Fibroblast of lung (primary cell): ENCODE measurements around the gene ZNF554. TPM values are rescaled to one million over a fixed set of nuclear protein-coding genes. Genes with fewer than 3 reads are reported as not detected.
A peak's percentile ranks its signal among the peaks of the same experiment; 100 is the strongest.

Experiments used
- DNase-seq, 2 donors: peaks; one replicate each; pipeline versions ENCODE4 v3.0.0 to v3.0.0-alpha.2; 2010; ENCODE audit warnings: low read depth in 2 of 2
- H2AFZ ChIP-seq: 2 replicates; pipeline ENCODE4 v1.5.1; 2012; ENCODE audit warnings: low read length, control low read depth, inconsistent platforms
- H3K27ac ChIP-seq: 2 replicates; pipeline ENCODE4 v1.5.1; 2011; ENCODE audit warnings: low read length, control low read depth; ENCODE audit not compliant: insufficient read depth
- H3K27me3 ChIP-seq: 2 replicates; pipeline ENCODE4 v1.5.1; 2011; ENCODE audit warnings: mild to moderate bottlenecking, low read length; ENCODE audit not compliant: control insufficient read depth, insufficient read depth
- H3K36me3 ChIP-seq: 2 replicates; pipeline ENCODE4 v1.5.1; 2011; ENCODE audit warnings: low read length; ENCODE audit not compliant: control insufficient read depth, insufficient read depth
- H3K4me1 ChIP-seq: 2 replicates; pipeline ENCODE4 v1.5.1; 2011; ENCODE audit warnings: low read length; ENCODE audit not compliant: control insufficient read depth, insufficient read depth; ENCODE audit errors: extremely low read depth
- H3K4me2 ChIP-seq: 2 replicates; pipeline ENCODE4 v1.5.1; 2011; ENCODE audit warnings: low read length, control low read depth; ENCODE audit not compliant: insufficient read depth; ENCODE audit errors: extremely low read depth
- H3K4me3 ChIP-seq, 4 experiments: fragments of 200-600 bp in 1 of 4; sonication (generic) in 1 of 4; replicated peaks in 1 of 4; 2 replicates each; pipeline ENCODE4 v1.5.1; 2011 to 2016; ENCODE audit warnings: low read length in 4 of 4, low read depth in 3 of 4, mild to moderate bottlenecking in 3 of 4, control low read depth in 2 of 4, inconsistent platforms in 1 of 4, mixed read lengths in 1 of 4; ENCODE audit not compliant: insufficient read depth in 1 of 4; ENCODE audit errors: control extremely low read depth in 1 of 4
- H3K79me2 ChIP-seq: 2 replicates; pipeline ENCODE4 v1.5.1; 2012; ENCODE audit warnings: mild to moderate bottlenecking, low read length, inconsistent platforms; ENCODE audit not compliant: control insufficient read depth, insufficient read depth
- H3K9ac ChIP-seq: 2 replicates; pipeline ENCODE4 v1.5.1; 2011; ENCODE audit warnings: mild to moderate bottlenecking, low read length, control low read depth; ENCODE audit not compliant: insufficient read depth
- H3K9me3 ChIP-seq: 2 replicates; pipeline ENCODE4 v1.5.1; 2012; ENCODE audit warnings: low read depth, low read length; ENCODE audit not compliant: control insufficient read depth, insufficient read depth
- H4K20me1 ChIP-seq: 2 replicates; pipeline ENCODE4 v1.5.1; 2011; ENCODE audit warnings: low read length; ENCODE audit not compliant: control insufficient read depth, insufficient read depth; ENCODE audit errors: extremely low read depth
- CTCF ChIP-seq, 2 donors: IDR thresholded peaks in 1 of 2; conservative IDR thresholded peaks in 1 of 2; 1 replicate in 1 of 2; 2 replicates in 1 of 2; pipeline ENCODE4 v1.5.1; 2011 to 2012; ENCODE audit warnings: low read length in 2 of 2, control low read depth in 1 of 2, inconsistent platforms in 1 of 2, low read depth in 1 of 2, mild to moderate bottlenecking in 1 of 2
- EZH2 ChIP-seq: IDR thresholded peaks from 2 replicates; pipeline ENCODE4 v1.5.1; 2012; ENCODE audit warnings: low read length, control low read depth, mild to moderate bottlenecking; ENCODE audit errors: missing control alignments
- polyA minus RNA-seq: library from RNA; depleted of rRNA, polyadenylated mRNA; stranded (reverse); fragments of >200 nt; gene quantifications from 2 replicates; pipeline ENCODE4 v1.2.3, GENCODE V29; 2011; ENCODE audit warnings: low replicate concordance
- polyA plus RNA-seq, 2 donors: library from polyadenylated mRNA; depleted of rRNA in 1 of 2; stranded (reverse) in 1 of 2; unstranded in 1 of 2; fragments of >200 nt; gene quantifications; 2 replicates each; pipeline ENCODE4 v1.2.1, GENCODE V29; 2011 to 2012; ENCODE audit warnings: missing spikeins in 1 of 2
- total RNA-seq: library from RNA; depleted of rRNA; stranded (reverse); fragments of >200 nt; gene quantifications from 2 replicates; pipeline ENCODE4 v1.2.1, GENCODE V29; 2014

Gene ZNF554
- total RNA-seq (4.9 and 5.8 TPM in 2 replicates), polyA plus RNA-seq (1.0 and 2.0 TPM in 2 replicates), polyA minus RNA-seq (1.4 TPM in 2 replicates)
- 1.0 and 2.0 TPM in 2 replicates for polyA plus RNA-seq (2012)

- no peak within 1 kb of the TSS for H3K27ac ChIP-seq
- peak; percentile 88 to 96 for DNase-seq
- H3K79me2 ChIP-seq = no peaks in the 10 kb centered on the region
- no peaks in the 10 kb centered on the region for H3K27me3 ChIP-seq
- H3K9ac ChIP-seq = peak within 1 kb of the TSS; percentile 61
- peak within 1 kb of the TSS; percentile 57 for H2AFZ ChIP-seq
- H4K20me1 ChIP-seq = no peaks in the 10 kb centered on the region
- no peak for TF ChIP-seq EZH2
- peak; percentile 95 to 97 for TF ChIP-seq CTCF (conservative IDR thresholded peaks at IDR 0.05 in 1 of 2, IDR thresholded peaks at IDR 0.05 in 1 of 2; ENCODE audit: low read depth in 1 of 2, low read length in 2 of 2)
- no peaks in the 10 kb centered on the region for H3K9me3 ChIP-seq
- H3K4me2 ChIP-seq = peak within 1 kb of the TSS; percentile 94
- H3K4me3 ChIP-seq = peak within 1 kb of the TSS; percentile 67 to 76 (median 70)
- no peaks in the 10 kb centered on the region for H3K4me1 ChIP-seq
- no peaks in the 10 kb centered on the region for H3K36me3 ChIP-seq
Measured at GRCh38 chr19:2819540-2820111, at the start of gene ZNF554. Gene ZNF554, plus strand, starts transcription at chr19:2819868. Its CDS starts 204 bp downstream, at chr19:2820072.

DNA sequence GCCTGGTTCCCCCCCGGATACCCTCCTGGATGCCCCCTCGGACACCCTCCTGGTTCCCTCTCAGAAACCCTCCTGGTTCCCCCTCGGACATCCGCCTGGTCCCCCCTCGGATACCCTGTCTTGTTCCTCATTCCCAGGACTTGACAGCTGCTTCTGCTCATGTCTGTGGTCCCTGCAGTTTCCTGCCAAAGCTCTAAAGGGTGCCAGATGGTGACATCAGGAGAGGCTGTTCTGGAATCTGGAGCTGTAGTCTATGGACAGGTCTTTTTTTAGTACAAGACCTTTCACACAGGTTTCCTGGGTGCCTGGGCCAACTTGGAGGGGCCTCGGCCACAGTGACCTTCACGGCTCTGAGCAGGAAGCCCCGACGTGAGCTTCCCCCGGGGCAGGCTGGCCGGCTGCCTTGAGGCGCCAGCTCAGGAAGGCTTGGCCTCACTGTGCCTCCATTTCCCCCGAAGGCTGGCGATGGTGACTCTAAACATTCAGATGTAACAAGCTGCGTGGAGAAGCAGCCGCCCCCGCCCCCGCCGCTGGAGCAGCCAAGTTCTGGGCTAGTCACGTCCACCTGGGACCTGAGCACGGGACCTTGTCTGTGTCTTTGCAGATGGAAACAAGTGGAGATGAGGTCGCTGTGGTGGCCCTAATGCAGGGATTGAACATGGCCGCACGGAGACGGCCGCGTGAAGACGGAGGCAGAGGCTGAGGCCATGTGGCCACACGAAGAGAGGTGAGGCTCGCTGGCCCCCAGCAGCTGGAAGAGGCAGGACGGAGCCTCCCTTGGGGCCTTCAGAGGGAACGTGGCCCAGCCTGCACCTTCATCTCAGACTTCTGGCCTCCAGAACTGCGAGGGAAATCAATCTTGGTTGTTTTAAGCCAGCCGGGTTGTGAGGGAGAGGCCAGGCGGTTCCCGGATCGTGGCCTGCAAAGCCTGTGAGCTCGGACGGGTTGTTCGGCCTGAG lies 49.3 kb upstream of the ZNF554 start:
- H3K79me2 ChIP-seq = peaks cover 53% of the 10 kb centered on the region
- H3K4me1 ChIP-seq = peaks cover 4% of the 10 kb centered on the region
- no peak overlapping the region for H3K9ac ChIP-seq
- no peak for TF ChIP-seq CTCF (conservative IDR thresholded peaks at IDR 0.05 in 1 of 2, IDR thresholded peaks at IDR 0.05 in 1 of 2; ENCODE audit: low read depth in 1 of 2, low read length in 2 of 2)
- no peak for TF ChIP-seq EZH2
- no peaks in the 10 kb centered on the region for H3K9me3 ChIP-seq
- no peak overlapping the region for H2AFZ ChIP-seq
- no peaks in the 10 kb centered on the region for H3K27me3 ChIP-seq
- no peak overlapping the region for H3K4me3 ChIP-seq
- peak overlapping the region; percentile 14 for H3K27ac ChIP-seq
- no peaks in the 10 kb centered on the region for H4K20me1 ChIP-seq
- DNase-seq = peak; percentile 29 to 68
- H3K4me2 ChIP-seq = no peak overlapping the region
- peaks cover 9% of the 10 kb centered on the region for H3K36me3 ChIP-seq
